NCI-H1092 (cell line): ENCODE data around the gene MICAL3.

ENCODE experiments used
- DNase-seq: peaks from one replicate; lab custom pipeline; 2025; lab: John Stamatoyannopoulos, UW

MICAL3 gene

GRCh38 chr22:17912945-17913721 is 111.2 kb downstream of the MICAL3 start:
- DNase-seq: no peak

DNA sequence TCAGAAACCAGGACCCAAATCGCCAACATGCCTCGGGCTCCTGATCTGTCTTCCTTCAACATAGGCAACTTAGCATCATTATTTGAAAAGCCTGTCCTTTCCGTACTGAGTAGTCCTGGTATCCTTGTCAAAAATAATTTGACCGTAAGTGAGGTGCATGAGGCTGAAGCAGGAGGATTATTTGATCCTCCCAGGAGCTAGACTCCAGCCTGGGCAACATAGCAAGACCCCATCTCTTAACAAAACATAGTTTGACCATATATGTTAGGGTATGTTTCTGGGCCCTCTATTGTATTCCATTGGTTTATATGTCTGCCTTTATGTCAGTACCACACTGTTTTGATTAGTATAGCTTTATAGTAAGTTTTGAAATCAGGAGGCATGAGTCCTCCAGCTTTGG is 112.5 kb downstream of the MICAL3 start:
- DNase-seq: no peak

- no peak for DNase-seq
Measured at GRCh38 chr22:17911312-17911705, 113.1 kb downstream of the MICAL3 start.

DNA sequence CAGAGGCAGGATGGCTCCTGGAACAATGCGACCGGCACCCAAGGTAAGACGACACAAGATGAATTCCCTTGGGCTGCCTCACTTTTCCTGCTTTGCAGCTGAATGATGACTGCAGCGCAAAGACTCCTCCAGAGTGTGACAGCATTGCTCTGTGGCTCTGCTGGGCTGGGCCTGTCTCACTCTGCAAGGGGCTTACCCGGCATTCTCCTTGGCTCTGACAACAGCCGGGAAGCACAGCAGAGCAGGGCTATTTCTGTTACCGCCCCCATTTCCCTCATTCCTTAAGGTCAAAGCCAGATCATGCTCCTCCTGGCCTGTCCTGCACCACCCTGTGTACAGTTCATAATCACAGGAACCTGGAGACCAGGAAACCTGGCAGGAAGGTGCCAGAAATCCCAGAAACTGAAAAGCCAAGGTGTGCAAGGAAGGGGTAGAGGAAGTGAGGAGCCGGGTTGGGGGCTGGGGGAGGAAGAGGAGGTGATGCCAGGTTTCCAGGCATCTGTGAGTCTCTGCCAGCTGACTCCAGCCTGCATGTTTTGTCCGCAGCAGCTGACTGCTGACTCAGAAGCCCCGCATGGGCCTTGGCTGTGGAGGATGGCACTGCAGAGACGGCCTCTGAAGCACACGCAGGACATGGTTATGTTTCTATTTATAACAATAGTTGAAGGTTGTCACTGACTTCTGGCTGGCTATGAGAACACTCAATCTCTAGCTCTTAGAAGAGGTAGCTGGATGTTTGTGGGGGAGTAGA is 113.6 kb downstream of the MICAL3 start:
- DNase-seq: no peak

GRCh38 chr22:17907748-17908051 is 116.7 kb downstream of the MICAL3 start:
- DNase-seq: no peak

GRCh38 chr22:17906978-17907747 is 117.2 kb downstream of the MICAL3 start:
- DNase-seq: no peak

- DNase-seq: no peak
Measured at GRCh38 chr22:17905445-17905844, 118.9 kb downstream of the MICAL3 start.

GRCh38 chr22:17903564-17904295 is 120.6 kb downstream of the MICAL3 start:
- no peak for DNase-seq

DNA sequence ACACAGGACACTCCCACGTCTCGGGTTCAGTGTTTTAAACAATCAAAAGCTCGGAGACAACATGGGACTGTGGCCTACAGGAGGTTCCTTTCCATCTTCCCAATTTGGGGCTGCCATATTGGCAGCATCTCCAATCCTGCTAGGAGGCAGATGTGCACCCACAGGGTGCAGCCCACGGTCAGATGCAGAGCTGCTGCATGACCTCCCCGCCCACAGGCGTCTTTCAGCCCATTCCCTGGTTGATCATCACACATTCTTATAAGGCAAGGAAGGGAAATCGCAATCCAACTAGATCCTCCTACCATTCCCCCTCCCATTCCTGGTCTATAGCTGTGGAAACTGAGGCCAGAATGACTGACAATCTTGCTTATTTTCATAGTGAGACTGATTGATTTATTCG is 121.4 kb downstream of the MICAL3 start:
- no peak for DNase-seq

DNA sequence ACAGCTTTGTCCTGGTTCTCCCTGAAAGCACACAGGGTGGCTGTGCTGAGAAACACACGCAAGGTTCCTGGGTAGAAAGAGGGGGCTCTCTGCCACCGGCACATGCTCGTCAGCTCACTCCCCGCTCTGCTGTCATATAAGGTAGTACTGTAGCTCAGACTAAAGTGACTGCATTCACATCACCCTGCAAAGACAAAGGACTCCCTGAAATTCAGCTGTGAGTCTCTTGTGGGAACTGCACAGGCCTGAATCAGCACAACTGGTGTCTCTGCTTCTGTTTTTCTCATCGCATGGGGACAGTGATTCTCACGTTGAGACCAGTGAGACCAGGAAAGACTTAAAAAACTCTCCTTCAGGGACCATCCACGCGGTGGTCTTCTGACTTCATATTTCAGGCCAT is 126.0 kb downstream of the MICAL3 start:
- DNase-seq: no peak

GRCh38 chr22:17897858-17898257 is 126.5 kb downstream of the MICAL3 start:
- no peak for DNase-seq

GRCh38 chr22:17897426-17897825 is 126.9 kb downstream of the MICAL3 start:
- no peak for DNase-seq

DNA sequence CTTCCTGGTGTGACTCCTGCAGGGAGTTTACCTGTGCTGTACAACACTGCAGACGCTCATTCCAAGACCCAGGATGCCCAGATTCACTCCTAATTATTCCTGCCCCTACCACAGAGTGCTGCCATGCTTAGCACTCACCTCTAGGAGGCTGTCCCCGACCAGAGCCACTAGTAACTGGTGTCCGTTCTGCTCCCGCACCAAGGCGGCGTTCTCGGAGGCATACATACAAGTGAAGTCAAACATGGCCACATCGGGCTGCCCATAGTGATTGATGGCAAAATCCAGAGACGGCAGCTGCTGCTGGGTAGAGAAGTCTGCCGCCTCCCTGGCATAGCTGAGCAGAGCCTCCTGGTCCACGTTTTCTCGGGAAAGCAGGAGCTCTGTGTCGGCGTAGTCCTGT is 127.8 kb downstream of the MICAL3 start:
- no peak for DNase-seq

DNA sequence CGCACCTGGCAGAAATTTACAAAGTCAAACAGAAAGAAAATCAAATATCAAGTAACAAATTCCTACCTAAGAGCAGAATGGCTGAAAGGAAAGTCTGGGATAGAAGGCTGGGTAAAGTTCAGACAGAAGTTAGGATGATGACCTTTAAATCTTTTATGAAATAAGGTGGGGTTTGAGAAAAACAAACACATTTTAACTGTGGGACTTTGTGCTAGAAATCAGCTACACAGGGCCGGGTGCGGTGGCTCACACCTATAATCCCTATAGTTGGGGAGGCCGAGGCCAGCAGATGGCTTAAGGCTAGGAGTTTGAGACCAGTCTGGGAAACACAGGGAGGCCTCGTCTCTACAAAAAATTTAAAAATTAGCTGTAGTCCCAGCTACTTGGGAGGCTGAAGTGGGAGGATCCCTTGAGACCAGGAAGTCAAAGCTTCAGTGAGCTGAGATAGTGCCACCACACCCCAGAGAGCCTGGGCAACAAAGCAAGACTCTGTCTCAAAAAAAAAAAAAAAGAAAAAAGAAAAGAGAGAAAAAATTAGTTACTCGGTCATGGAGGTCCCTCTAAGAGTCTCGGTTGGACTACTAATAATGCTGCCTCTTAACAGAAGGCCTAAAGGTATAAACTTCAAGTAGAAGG is 130.3 kb downstream of the MICAL3 start:
- no peak for DNase-seq

- DNase-seq: no peak
Measured at GRCh38 chr22:17892376-17892775, 132.0 kb downstream of the MICAL3 start.

- no peak for DNase-seq
Measured at GRCh38 chr22:17891481-17892167, 132.7 kb downstream of the MICAL3 start.

DNA sequence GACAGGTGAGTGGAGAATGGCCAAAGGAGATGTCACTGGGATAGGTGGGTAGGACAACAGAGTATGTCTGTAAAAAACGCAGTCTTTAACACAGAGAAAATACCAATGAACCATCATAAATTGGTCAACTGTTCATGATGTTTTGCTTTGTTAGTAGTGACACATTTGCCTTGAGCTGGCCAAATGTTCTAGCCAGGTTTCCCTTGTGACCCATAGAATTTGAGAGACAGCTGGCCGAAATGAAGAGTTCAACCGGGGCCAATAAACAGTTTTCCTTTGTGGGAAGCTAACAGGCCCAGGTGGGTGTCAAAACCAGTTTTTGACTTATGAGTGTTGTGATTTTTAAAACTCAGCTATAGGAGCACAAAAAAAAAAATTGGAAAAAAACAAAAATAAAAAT is 133.5 kb downstream of the MICAL3 start:
- no peak for DNase-seq

DNA sequence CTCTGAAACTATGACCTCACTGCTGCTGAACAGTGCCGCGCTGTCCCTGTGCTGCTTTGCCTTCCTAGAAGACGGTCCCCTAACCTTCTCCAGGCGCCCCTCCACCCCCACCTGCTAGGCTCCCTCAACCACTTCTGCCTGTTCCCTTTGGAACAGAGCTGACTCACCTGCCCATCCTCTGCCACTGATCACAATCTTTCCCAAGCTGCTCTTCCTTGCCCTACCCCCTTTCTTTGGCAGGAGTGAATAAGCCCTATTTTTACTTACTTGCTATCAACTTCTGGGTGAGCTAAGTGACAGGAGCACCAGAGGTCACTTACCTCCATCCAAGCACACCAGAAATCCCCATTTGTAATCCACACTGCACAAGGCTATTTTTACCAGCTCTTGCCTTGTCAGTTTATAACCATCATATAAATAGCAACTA is 134.1 kb downstream of the MICAL3 start:
- no peak for DNase-seq

DNA sequence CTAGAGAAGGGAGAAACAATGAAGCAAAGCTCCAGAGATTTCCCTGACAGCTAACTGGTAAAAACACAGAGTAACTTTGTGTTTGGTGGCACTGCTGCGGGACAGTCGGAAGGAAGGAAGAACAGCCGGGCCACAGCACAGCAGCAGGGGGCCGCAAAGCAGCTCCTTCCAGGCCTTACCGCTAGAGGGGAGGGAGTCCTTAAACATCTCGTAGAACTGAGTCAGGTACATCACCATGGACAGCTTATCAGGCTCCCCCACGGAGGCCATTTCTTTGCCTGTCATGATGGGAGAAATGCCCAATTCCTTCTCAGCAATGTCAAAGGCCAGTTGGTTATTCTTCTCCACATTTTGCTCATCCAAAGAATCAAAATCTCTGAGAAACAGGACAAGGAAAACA is 135.5 kb downstream of the MICAL3 start:
- no peak for DNase-seq

DNA sequence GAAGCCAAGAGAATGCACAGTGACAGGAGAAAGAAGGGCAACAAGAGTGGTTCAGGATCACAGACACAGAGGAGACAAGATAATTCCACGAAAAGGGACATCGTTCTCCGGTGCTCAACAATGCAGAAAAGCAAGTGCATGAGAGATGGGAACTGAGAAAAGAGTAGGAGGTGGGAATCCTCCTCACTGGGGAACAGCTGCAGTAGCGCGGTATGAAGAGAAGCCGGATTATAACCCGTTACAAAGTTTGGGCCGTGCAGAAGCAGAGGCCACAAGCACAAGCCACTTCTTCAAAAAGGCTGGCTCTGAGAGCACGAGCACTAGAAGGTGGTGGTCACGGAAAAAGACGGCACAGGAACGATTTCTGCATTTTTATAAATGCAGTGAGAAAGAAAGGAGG is 135.9 kb downstream of the MICAL3 start:
- DNase-seq: no peak

- no peak for DNase-seq
Measured at GRCh38 chr22:17884893-17885292, 139.5 kb downstream of the MICAL3 start.
